Coronary artery (tissue), 2 donors: Measurements from ENCODE around the gene TLR10.

Source experiments
- DNase-seq: peaks from one replicate; pipeline ENCODE4 v3.0.0-alpha.2; 2017; ENCODE audit warnings: low spot score
- H3K27ac ChIP-seq, 2 donors: fragments of 200-600 bp; sonication (generic); one replicate each; pipeline ENCODE4 v1.5.1; 2016 to 2019
- H3K4me3 ChIP-seq: fragments of 200-600 bp; sonication (generic); 2 replicates; pipeline ENCODE4 v1.5.1; 2016; ENCODE audit warnings: mild to moderate bottlenecking, moderate library complexity
- TF ChIP-seq, protein P1 (sequence below): fragments of 200-600 bp; sonication (generic); IDR thresholded peaks from one replicate; pipeline ENCODE4 v1.5.1; 2019; ENCODE audit warnings: antibody characterized with exemption

Gene TLR10

DNA sequence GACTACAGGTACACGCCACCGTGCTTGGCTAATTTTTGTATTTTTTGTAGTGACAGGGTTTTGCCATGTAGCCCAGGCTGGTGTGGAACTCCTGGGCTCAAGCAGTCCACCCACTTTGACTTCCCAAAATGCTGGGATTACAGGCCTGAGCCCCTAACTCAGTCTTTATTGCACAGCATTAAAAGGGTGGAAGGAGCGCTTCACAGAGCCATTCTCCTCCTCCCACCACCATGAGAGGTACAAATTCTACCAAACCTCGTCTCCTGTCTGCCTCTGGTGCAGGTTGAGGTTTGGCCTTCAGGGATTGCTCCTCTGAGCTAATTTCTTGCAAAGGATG lies 52.3 kb downstream of the TLR10 start:
- Histone ChIP-seq H3K4me3 (no peak overlapping the region), H3K27ac (no peak overlapping the region)
- TF ChIP-seq, protein P1, sequence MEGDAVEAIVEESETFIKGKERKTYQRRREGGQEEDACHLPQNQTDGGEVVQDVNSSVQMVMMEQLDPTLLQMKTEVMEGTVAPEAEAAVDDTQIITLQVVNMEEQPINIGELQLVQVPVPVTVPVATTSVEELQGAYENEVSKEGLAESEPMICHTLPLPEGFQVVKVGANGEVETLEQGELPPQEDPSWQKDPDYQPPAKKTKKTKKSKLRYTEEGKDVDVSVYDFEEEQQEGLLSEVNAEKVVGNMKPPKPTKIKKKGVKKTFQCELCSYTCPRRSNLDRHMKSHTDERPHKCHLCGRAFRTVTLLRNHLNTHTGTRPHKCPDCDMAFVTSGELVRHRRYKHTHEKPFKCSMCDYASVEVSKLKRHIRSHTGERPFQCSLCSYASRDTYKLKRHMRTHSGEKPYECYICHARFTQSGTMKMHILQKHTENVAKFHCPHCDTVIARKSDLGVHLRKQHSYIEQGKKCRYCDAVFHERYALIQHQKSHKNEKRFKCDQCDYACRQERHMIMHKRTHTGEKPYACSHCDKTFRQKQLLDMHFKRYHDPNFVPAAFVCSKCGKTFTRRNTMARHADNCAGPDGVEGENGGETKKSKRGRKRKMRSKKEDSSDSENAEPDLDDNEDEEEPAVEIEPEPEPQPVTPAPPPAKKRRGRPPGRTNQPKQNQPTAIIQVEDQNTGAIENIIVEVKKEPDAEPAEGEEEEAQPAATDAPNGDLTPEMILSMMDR = no peak
- no peak for DNase-seq

DNA sequence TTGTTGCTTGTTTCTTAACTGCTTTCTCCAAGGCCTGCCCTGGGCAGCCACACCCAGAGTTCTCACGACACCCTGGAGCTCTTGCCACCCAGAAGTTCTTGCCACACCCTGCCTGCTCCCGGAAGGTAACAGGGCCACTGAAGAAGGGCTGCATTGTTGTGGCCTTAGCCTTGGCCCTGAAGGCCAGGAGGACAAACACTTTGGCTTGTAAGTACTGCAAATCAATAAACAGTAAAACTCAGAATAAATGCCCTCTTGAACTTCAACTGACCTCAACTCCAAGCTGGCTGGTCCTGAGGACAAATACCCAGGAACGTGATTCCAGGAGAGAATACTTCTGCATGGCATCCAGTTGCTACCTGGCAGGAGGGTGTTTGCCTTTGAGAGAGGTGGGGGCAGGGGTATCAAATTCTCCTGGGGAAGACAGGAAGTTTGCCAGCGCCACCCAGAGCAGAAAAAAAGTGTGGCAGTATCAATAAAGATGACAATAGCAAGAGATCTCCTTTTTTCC lies 54.1 kb downstream of the TLR10 start:
- no peak overlapping the region for H3K4me3 ChIP-seq
- no peak overlapping the region for H3K27ac ChIP-seq
- DNase-seq = no peak
- TF ChIP-seq, protein P1 = no peak

DNA sequence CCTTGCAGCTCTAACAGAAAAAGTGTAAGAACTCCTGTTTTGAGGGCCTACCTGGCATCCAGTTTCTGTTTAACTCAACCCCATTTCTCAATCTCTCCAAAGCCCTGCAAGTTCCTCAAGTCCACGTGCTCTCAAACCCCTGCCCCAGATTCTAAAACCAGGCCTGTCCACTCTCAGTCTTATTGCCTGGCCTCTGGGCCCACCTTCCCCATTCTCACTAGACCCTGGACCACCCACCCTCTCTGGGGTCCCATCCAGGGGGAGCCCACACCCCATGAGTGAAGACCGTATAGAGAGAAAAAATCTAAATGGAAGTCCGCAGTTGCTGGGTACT lies 58.3 kb downstream of the TLR10 start:
- no peak overlapping the region for H3K4me3 ChIP-seq
- H3K27ac ChIP-seq = no peak overlapping the region
- TF ChIP-seq, protein P1 = no peak
- DNase-seq = no peak

DNA sequence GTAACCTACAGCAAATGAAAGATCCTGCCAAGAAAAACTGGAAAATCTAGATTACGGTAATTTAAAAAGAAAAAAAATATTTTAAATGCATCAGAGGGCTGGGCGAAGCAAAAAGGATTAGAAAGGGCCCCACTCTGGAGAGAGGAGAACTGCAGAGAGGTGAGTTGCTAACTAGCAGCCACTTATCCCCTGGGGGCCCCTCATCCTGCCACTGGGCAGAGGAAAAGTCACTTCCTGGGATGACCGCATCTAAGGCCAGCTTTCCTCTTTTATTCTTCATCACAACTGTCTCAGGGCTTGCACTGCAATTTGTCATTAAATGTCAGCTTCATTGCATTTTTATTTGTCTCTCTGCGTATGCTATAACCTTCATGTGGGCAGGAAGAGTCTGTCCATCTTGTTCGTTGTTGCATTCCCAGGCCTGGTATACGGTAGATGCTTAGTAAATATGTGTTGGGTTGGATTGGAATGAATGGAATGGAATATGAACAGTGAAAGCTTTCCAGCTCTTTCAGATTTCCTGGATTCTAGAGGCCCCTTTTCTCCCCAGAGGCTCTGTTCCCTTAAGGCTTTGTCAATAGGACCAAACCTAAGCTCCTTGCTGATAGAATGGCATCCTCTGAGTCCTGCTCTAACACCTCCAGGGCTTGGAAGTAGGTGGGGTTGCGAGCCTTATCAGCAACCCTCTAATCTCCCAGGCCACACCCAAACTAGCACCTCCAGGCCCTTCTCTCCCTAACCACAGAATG lies 58.9 kb downstream of the TLR10 start:
- H3K4me3 ChIP-seq = no peak overlapping the region
- no peak overlapping the region for H3K27ac ChIP-seq
- no peak for DNase-seq
- TF ChIP-seq, protein P1 = no peak

DNA sequence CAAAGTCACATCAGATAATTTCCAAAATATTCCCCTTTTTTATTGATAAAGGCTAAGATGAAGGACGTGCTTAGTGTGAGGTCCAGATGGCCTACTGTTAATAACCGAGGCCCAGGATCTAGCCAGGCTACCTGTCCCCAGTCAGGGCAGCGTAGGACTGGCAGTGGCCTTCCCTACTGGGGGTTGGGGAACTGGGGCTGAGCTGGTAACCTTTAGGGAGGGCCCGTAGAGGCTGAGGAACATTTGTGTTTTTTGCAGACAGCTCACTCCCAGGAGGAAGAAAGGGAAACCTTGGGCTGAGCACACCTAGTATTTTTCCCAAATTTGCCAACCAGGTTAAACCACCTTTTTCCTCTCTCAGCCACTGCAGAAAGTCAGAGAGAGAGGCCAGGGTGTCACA lies 59.7 kb downstream of the TLR10 start:
- no peak for DNase-seq
- Histone ChIP-seq H3K27ac (no peak overlapping the region), H3K4me3 (no peak overlapping the region)
- TF ChIP-seq, protein P1 = no peak
